Keratinocyte (primary cell): ENCODE measurements around the gene LRRC28.

Experiments
- CTCF ChIP-seq, 3 experiments: IDR thresholded peaks in 1 of 3; conservative IDR thresholded peaks in 1 of 3; optimal IDR thresholded peaks in 1 of 3; 2 replicates in 2 of 3; 3 replicates in 1 of 3; pipeline versions ENCODE3 to v1.5.1; 2011; ENCODE audit warnings: low read length in 3 of 3, mild to moderate bottlenecking in 3 of 3, moderate library complexity in 2 of 3, control low read depth in 1 of 3, inconsistent platforms in 1 of 3; ENCODE audit not compliant: insufficient read depth in 2 of 3; ENCODE audit errors: extremely low read depth in 1 of 3
- EZH2 ChIP-seq: IDR thresholded peaks from one replicate; pipeline ENCODE4 v1.6.1; 2012; ENCODE audit warnings: inconsistent platforms, mild to moderate bottlenecking, low read length, moderate library complexity

- TF ChIP-seq CTCF (optimal IDR thresholded peaks at IDR 0.05 in 1 of 3, IDR thresholded peaks at IDR 0.05 in 1 of 3, conservative IDR thresholded peaks at IDR 0.05 in 1 of 3; ENCODE audit: extremely low read depth in 1 of 3, insufficient read depth in 2 of 3, low read length in 3 of 3) (no peak), EZH2 (no peak)
Measured at GRCh38 chr15:99340347-99340746, 89.1 kb downstream of the LRRC28 start.
